ENCODE results near the gene ELF4.

The ELF4 gene

DNA sequence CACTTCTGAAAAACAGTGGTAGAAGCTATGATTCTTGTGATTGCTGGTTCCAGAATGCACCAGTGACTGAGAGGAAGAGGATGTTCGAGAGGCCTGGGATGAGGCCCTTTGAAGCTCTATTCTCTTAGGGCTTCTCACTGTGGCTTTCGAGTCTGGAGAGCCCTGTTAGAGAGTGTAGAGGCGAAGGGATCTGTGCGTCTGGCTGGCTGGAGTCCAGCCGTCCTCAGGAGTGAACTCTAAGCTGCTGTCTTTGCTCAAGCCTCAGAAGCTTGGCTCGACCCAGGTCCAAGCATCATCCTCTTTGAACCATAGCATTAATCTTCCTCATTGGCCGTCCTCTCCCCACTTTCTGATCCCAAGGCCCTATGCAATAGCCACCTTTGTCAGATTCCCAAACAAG lies 51.6 kb downstream of the ELF4 start:
- TF ChIP-seq ZFP30 (CRISPR knock-in tag; IDR thresholded peaks at IDR 0.05) (no peak), GLIS3 (CRISPR knock-in tag; IDR thresholded peaks at IDR 0.05) (no peak), RARB (CRISPR knock-in tag; IDR thresholded peaks at IDR 0.05) (no peak), CSDC2 (CRISPR knock-in tag; IDR thresholded peaks at IDR 0.05) (no peak), PATZ1 (CRISPR knock-in tag; IDR thresholded peaks at IDR 0.05; ENCODE audit: borderline replicate concordance) (no peak), PPARA (CRISPR knock-in tag; IDR thresholded peaks at IDR 0.05; ENCODE audit: borderline replicate concordance) (no peak), ZNF565 (CRISPR knock-in tag; conservative IDR thresholded peaks at IDR 0.05; ENCODE audit: low read depth) (no peak), TOX (CRISPR knock-in tag; IDR thresholded peaks at IDR 0.05; ENCODE audit: borderline replicate concordance) (no peak), BACH2 (CRISPR knock-in tag; IDR thresholded peaks at IDR 0.05; ENCODE audit: borderline replicate concordance) (no peak), CREB5 (CRISPR knock-in tag; IDR thresholded peaks at IDR 0.05; ENCODE audit: low read depth) (no peak)
- ATAC-seq: no peak

- ATAC-seq: no peak
- TF ChIP-seq BACH2 (CRISPR knock-in tag; IDR thresholded peaks at IDR 0.05; ENCODE audit: borderline replicate concordance): no peak
- TF ChIP-seq ZNF70 (CRISPR knock-in tag; IDR thresholded peaks at IDR 0.05): no peak
- TF ChIP-seq CREB5 (CRISPR knock-in tag; IDR thresholded peaks at IDR 0.05; ENCODE audit: low read depth): no peak
- no peak for TF ChIP-seq OSR1 (CRISPR knock-in tag; IDR thresholded peaks at IDR 0.05)
- no peak for TF ChIP-seq CSDC2 (CRISPR knock-in tag; IDR thresholded peaks at IDR 0.05)
- no peak for TF ChIP-seq PPARA (CRISPR knock-in tag; IDR thresholded peaks at IDR 0.05; ENCODE audit: borderline replicate concordance)
- TF ChIP-seq ESRRG (CRISPR knock-in tag; IDR thresholded peaks at IDR 0.05): no peak
- TF ChIP-seq, protein P1, sequence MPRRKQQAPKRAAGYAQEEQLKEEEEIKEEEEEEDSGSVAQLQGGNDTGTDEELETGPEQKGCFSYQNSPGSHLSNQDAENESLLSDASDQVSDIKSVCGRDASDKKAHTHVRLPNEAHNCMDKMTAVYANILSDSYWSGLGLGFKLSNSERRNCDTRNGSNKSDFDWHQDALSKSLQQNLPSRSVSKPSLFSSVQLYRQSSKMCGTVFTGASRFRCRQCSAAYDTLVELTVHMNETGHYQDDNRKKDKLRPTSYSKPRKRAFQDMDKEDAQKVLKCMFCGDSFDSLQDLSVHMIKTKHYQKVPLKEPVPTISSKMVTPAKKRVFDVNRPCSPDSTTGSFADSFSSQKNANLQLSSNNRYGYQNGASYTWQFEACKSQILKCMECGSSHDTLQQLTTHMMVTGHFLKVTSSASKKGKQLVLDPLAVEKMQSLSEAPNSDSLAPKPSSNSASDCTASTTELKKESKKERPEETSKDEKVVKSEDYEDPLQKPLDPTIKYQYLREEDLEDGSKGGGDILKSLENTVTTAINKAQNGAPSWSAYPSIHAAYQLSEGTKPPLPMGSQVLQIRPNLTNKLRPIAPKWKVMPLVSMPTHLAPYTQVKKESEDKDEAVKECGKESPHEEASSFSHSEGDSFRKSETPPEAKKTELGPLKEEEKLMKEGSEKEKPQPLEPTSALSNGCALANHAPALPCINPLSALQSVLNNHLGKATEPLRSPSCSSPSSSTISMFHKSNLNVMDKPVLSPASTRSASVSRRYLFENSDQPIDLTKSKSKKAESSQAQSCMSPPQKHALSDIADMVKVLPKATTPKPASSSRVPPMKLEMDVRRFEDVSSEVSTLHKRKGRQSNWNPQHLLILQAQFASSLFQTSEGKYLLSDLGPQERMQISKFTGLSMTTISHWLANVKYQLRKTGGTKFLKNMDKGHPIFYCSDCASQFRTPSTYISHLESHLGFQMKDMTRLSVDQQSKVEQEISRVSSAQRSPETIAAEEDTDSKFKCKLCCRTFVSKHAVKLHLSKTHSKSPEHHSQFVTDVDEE (CRISPR knock-in tag; IDR thresholded peaks at IDR 0.05): no peak
Measured at GRCh38 chrX:130057209-130057608, 53.1 kb downstream of the ELF4 start.

DNA sequence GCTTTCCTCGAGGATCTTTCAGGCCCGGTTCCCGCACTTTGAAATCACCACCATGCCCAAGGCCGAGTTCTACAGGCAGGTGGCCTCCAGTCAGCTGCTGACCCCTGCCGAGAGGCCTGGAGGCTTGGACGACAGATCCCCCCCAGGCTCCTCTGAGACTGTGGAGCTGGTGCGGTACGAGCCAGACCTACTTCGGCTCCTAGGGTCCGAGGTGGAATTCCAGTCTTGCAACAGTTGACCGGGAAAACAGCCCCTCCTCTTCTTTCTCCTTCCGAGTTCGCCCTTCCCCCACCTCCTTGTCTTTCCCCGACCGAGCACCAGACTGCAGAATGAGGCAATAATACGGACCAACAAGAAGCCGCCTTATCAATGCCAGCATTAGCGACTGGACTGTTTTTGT lies 54.4 kb downstream of the ELF4 start:
- ATAC-seq: no peak
- no peak for TF ChIP-seq POU6F1 (CRISPR knock-in tag; IDR thresholded peaks at IDR 0.05; ENCODE audit: borderline replicate concordance, low read depth)
- TF ChIP-seq ZC3H10 (CRISPR knock-in tag; IDR thresholded peaks at IDR 0.05): no peak
- TF ChIP-seq PATZ1 (CRISPR knock-in tag; IDR thresholded peaks at IDR 0.05; ENCODE audit: borderline replicate concordance): no peak

DNA sequence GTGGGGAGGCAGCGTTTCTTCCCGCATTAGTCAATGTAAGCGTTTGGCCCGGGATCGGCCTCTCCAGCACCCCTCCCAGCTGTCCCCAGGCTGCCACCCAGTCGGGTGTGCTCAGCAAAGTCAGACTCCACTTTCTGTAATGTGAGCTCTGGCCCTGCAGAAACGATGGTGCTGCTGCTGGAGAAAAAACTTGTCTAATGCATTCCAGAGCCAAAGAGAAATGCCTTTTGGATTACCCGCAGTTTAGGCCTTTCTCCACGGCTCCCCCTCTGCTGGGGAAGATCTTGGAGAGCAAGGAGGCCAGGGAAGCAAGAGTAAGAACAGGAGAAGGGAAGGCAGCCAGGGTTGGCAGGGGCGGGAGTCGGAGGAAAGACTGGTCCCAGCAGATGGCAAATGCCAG lies 55.2 kb downstream of the ELF4 start:
- TF ChIP-seq POU6F1 (CRISPR knock-in tag; IDR thresholded peaks at IDR 0.05; ENCODE audit: borderline replicate concordance, low read depth) (no peak), TOX (CRISPR knock-in tag; IDR thresholded peaks at IDR 0.05; ENCODE audit: borderline replicate concordance) (no peak), PPARA (CRISPR knock-in tag; IDR thresholded peaks at IDR 0.05; ENCODE audit: borderline replicate concordance) (no peak), ISL1 (CRISPR knock-in tag; IDR thresholded peaks at IDR 0.05) (no peak), ESRRG (CRISPR knock-in tag; IDR thresholded peaks at IDR 0.05) (no peak), RARB (CRISPR knock-in tag; IDR thresholded peaks at IDR 0.05) (no peak), ZNF565 (CRISPR knock-in tag; conservative IDR thresholded peaks at IDR 0.05; ENCODE audit: low read depth) (no peak), ZFP30 (CRISPR knock-in tag; IDR thresholded peaks at IDR 0.05) (no peak)
- ATAC-seq: peak; percentile 82
